HepG2 (cell line): ENCODE data around the gene B9D2. TPM values are rescaled to one million over a fixed set of nuclear protein-coding genes. Genes with fewer than 3 reads are reported as not detected.

Experiments used
- AHR ChIP-seq: IDR thresholded peaks from 2 replicates; pipeline ENCODE4 v1.6.1; 2018; ENCODE audit warnings: missing genetic modification reagents, missing compliant biosample characterization
- ARHGAP35 ChIP-seq: sonication (generic); formaldehyde crosslinking; IDR thresholded peaks from 2 replicates; pipeline ENCODE4 v1.9.0; 2022; ENCODE audit warnings: mild to moderate bottlenecking, inconsistent platforms, moderate library complexity, missing genetic modification reagents, borderline replicate concordance
- CHCHD3 ChIP-seq: sonication (generic); formaldehyde crosslinking; IDR thresholded peaks from 2 replicates; pipeline ENCODE4 v1.8.0; 2022; ENCODE audit warnings: mild to moderate bottlenecking, missing genetic modification reagents, moderate library complexity
- HNRNPLL ChIP-seq: fragments of 200-400 bp; formaldehyde crosslinking; IDR thresholded peaks from 2 replicates; pipeline ENCODE4 v1.6.1; 2017; ENCODE audit warnings: mild to moderate bottlenecking, low read depth, low read length; ENCODE audit not compliant: poor library complexity, severe bottlenecking
- NAIF1 ChIP-seq: sonication (generic); formaldehyde crosslinking; IDR thresholded peaks from 2 replicates; pipeline ENCODE4 v1.5.0; 2020; ENCODE audit warnings: mild to moderate bottlenecking, missing genetic modification reagents, borderline replicate concordance
- NCOA5 ChIP-seq: sonication (generic); formaldehyde crosslinking; IDR thresholded peaks from 2 replicates; pipeline ENCODE4 v1.4.0; 2020; ENCODE audit warnings: missing genetic modification reagents
- RARG ChIP-seq: sonication (generic); formaldehyde crosslinking; IDR thresholded peaks from 2 replicates; pipeline ENCODE4 v1.4.0; 2020; ENCODE audit warnings: low read depth, mild to moderate bottlenecking, missing genetic modification reagents
- RBM39 ChIP-seq: fragments of 200-400 bp; formaldehyde crosslinking; IDR thresholded peaks from one replicate; pipeline ENCODE4 v1.6.1; 2018; ENCODE audit warnings: antibody characterized with exemption, mild to moderate bottlenecking, low read depth, low read length; ENCODE audit not compliant: poor library complexity, severe bottlenecking
- RELA ChIP-seq: sonication (generic); formaldehyde crosslinking; IDR thresholded peaks from 2 replicates; pipeline ENCODE4 v1.4.0; 2020; ENCODE audit warnings: missing genetic modification reagents
- RFX3 ChIP-seq: IDR thresholded peaks from 2 replicates; pipeline ENCODE4 v1.6.1; 2016; ENCODE audit warnings: missing biosample characterization, missing genetic modification reagents
- SKI ChIP-seq: fragments of 450-650 bp; IDR thresholded peaks from one replicate; pipeline ENCODE4 v1.6.1; 2018; ENCODE audit warnings: mild to moderate bottlenecking; ENCODE audit not compliant: partially characterized antibody
- SP140L ChIP-seq: sonication (generic); formaldehyde crosslinking; IDR thresholded peaks from 2 replicates; pipeline ENCODE4 v1.4.0; 2020; ENCODE audit warnings: missing genetic modification reagents, borderline replicate concordance
- SRSF4 ChIP-seq: fragments of 200-400 bp; formaldehyde crosslinking; IDR thresholded peaks from one replicate; pipeline ENCODE4 v1.6.1; 2018; ENCODE audit warnings: mild to moderate bottlenecking, low read depth, low read length, moderate library complexity; ENCODE audit not compliant: poor library complexity, severe bottlenecking
- TSC22D2 ChIP-seq: sonication (generic); formaldehyde crosslinking; IDR thresholded peaks from 2 replicates; pipeline ENCODE4 v1.5.1; 2020; ENCODE audit warnings: missing genetic modification reagents, mild to moderate bottlenecking, borderline replicate concordance
- ZKSCAN5 ChIP-seq: sonication (generic); formaldehyde crosslinking; IDR thresholded peaks from 2 replicates; pipeline ENCODE4 v1.5.1; 2020; ENCODE audit warnings: mild to moderate bottlenecking, missing genetic modification reagents
- ZKSCAN8 ChIP-seq: IDR thresholded peaks from 2 replicates; pipeline ENCODE4 v1.6.1; 2016; ENCODE audit warnings: borderline replicate concordance, missing genetic modification reagents, missing compliant biosample characterization
- ZNF20 ChIP-seq: sonication (generic); formaldehyde crosslinking; IDR thresholded peaks from 2 replicates; pipeline ENCODE4 v1.4.0; 2020; ENCODE audit warnings: mild to moderate bottlenecking, moderate library complexity, missing genetic modification reagents
- ZNF30 ChIP-seq: sonication (generic); formaldehyde crosslinking; IDR thresholded peaks from 2 replicates; pipeline ENCODE4 v1.5.0; 2020; ENCODE audit warnings: mild to moderate bottlenecking, missing genetic modification reagents
- ZNF441 ChIP-seq: sonication (generic); formaldehyde crosslinking; IDR thresholded peaks from 2 replicates; pipeline ENCODE4 v1.7.0; 2021; ENCODE audit warnings: missing genetic modification reagents, borderline replicate concordance
- ZNF572 ChIP-seq: sonication (generic); formaldehyde crosslinking; IDR thresholded peaks from 2 replicates; pipeline ENCODE4 v1.5.1; 2020; ENCODE audit warnings: mild to moderate bottlenecking, missing genetic modification reagents
- polyA plus RNA-seq, 8 experiments: library from polyadenylated mRNA; depleted of rRNA in 3 of 8; stranded (reverse) in 7 of 8; unstranded in 1 of 8; fragments of >200 nt; fragmentation: Illumina TruSeq in 4 of 8; extraction: Trizol in 4 of 8; gene quantifications; 2 replicates each; pipeline versions ENCODE4 v1.2.1 to v1.2.3, GENCODE V29; 2011 to 2016; ENCODE audit warnings: low read depth in 4 of 8, missing spikeins in 1 of 8, mixed read lengths in 1 of 8; ENCODE audit not compliant: insufficient read depth in 1 of 8
- total RNA-seq, 5 experiments: library from RNA; depleted of rRNA; stranded (reverse); fragments of >200 nt; fragmentation: Illumina TruSeq; extraction: Trizol; gene quantifications; 2 replicates each; pipeline ENCODE4 v1.2.3, GENCODE V29; 2016; ENCODE audit warnings: low read depth in 1 of 5
- TF ChIP-seq, protein P1 (sequence below): IDR thresholded peaks from 2 replicates; pipeline ENCODE4 v1.6.1; 2018; ENCODE audit warnings: missing genetic modification reagents, mild to moderate bottlenecking, missing compliant biosample characterization
- TF ChIP-seq, protein P2 (sequence below): sonication (generic); formaldehyde crosslinking; IDR thresholded peaks from 2 replicates; pipeline ENCODE4 v1.9.0; 2021; ENCODE audit warnings: mild to moderate bottlenecking, missing genetic modification reagents

The B9D2 gene
- total and polyA plus RNA-seq, 2 of the 13 experiments (the other 11 are each of a cell fraction or from before 2014, with no cell fraction given): 3.1 to 4.4 TPM

DNA sequence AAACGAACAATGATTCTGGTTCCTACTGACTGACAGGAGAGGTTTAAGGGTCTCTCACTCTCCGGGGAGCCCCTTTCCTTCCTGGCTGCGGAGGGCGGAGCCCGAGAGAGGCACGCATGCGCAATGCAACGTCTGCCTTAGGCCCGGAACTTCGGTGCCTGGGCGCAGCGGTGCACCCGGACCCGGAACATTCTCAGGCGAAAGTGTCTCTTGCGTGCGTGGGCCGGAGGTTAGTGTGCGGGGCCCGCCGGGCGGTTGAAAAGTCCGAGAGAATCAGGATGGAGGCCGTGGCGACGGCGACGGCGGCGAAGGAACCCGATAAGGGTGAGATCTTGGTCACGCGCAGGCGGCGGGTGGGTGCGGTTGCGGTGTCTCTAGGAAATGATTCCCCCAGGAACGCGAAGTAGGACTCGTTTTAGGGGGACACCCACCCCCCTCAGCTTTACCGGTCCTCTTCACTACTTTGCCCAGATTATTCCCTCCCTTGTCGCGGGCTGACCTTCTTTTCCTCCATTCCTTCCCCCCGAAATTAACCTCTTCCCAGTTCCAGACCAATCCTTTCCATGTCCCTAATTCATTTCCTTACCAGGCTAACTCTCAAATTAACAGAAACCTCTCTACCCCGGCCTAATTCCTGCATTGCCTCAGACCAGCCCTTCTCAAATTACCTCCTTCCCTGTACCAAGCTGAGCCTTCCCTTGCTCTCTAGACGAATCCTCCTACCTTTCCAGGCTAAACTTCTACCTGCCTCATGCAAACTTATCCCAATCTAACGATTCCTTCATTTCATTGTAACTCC lies 53.7 kb downstream of the B9D2 start, which contains the start of gene CCDC97 (continued):
- TF ChIP-seq ZKSCAN8 (CRISPR knock-in tag): no peak; the same call in 1 of the 2 replicates
- no peak for TF ChIP-seq SP140L
- TF ChIP-seq, protein P1, sequence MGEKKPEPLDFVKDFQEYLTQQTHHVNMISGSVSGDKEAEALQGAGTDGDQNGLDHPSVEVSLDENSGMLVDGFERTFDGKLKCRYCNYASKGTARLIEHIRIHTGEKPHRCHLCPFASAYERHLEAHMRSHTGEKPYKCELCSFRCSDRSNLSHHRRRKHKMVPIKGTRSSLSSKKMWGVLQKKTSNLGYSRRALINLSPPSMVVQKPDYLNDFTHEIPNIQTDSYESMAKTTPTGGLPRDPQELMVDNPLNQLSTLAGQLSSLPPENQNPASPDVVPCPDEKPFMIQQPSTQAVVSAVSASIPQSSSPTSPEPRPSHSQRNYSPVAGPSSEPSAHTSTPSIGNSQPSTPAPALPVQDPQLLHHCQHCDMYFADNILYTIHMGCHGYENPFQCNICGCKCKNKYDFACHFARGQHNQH (CRISPR knock-in tag): peak; percentile 72
- TF ChIP-seq NCOA5: no peak
- TF ChIP-seq TSC22D2 (CRISPR knock-in tag): no peak
- peak; percentile 97 for TF ChIP-seq AHR
- TF ChIP-seq RARG (CRISPR knock-in tag): no peak
- no peak for TF ChIP-seq ZNF572 (CRISPR knock-in tag)
- no peak for TF ChIP-seq SRSF4
- TF ChIP-seq ZNF20 (CRISPR knock-in tag): no peak
- TF ChIP-seq SKI: peak; percentile 54
- peak; percentile 99 for TF ChIP-seq RBM39
- TF ChIP-seq ZNF30: no peak
- TF ChIP-seq, protein P2, sequence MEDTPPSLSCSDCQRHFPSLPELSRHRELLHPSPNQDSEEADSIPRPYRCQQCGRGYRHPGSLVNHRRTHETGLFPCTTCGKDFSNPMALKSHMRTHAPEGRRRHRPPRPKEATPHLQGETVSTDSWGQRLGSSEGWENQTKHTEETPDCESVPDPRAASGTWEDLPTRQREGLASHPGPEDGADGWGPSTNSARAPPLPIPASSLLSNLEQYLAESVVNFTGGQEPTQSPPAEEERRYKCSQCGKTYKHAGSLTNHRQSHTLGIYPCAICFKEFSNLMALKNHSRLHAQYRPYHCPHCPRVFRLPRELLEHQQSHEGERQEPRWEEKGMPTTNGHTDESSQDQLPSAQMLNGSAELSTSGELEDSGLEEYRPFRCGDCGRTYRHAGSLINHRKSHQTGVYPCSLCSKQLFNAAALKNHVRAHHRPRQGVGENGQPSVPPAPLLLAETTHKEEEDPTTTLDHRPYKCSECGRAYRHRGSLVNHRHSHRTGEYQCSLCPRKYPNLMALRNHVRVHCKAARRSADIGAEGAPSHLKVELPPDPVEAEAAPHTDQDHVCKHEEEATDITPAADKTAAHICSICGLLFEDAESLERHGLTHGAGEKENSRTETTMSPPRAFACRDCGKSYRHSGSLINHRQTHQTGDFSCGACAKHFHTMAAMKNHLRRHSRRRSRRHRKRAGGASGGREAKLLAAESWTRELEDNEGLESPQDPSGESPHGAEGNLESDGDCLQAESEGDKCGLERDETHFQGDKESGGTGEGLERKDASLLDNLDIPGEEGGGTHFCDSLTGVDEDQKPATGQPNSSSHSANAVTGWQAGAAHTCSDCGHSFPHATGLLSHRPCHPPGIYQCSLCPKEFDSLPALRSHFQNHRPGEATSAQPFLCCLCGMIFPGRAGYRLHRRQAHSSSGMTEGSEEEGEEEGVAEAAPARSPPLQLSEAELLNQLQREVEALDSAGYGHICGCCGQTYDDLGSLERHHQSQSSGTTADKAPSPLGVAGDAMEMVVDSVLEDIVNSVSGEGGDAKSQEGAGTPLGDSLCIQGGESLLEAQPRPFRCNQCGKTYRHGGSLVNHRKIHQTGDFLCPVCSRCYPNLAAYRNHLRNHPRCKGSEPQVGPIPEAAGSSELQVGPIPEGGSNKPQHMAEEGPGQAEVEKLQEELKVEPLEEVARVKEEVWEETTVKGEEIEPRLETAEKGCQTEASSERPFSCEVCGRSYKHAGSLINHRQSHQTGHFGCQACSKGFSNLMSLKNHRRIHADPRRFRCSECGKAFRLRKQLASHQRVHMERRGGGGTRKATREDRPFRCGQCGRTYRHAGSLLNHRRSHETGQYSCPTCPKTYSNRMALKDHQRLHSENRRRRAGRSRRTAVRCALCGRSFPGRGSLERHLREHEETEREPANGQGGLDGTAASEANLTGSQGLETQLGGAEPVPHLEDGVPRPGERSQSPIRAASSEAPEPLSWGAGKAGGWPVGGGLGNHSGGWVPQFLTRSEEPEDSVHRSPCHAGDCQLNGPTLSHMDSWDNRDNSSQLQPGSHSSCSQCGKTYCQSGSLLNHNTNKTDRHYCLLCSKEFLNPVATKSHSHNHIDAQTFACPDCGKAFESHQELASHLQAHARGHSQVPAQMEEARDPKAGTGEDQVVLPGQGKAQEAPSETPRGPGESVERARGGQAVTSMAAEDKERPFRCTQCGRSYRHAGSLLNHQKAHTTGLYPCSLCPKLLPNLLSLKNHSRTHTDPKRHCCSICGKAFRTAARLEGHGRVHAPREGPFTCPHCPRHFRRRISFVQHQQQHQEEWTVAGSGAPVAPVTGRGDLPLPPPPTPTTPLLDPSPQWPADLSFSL (CRISPR knock-in tag): no peak
- no peak for TF ChIP-seq ZNF441 (CRISPR knock-in tag)
- no peak for TF ChIP-seq CHCHD3
- TF ChIP-seq RELA: no peak
- TF ChIP-seq ZKSCAN5: no peak
- TF ChIP-seq NAIF1: no peak
- no peak; the same call in 1 of the 2 replicates for TF ChIP-seq ARHGAP35
- no peak for TF ChIP-seq RFX3
- TF ChIP-seq HNRNPLL: peak; percentile 79
